ENCODE measurements around the gene TNFRSF14. TPM values are rescaled to one million over a fixed set of nuclear protein-coding genes. Genes with fewer than 3 reads are reported as not detected.
A peak's percentile ranks its signal among the peaks of the same experiment; 100 is the strongest.

Gene TNFRSF14
- total RNA-seq, 2 donors from 2014 or later: 25.9 to 58.3 TPM

GRCh38 chr1:2520806-2521205 is 35.4 kb upstream of the TNFRSF14 start:
- TF ChIP-seq, protein P1, sequence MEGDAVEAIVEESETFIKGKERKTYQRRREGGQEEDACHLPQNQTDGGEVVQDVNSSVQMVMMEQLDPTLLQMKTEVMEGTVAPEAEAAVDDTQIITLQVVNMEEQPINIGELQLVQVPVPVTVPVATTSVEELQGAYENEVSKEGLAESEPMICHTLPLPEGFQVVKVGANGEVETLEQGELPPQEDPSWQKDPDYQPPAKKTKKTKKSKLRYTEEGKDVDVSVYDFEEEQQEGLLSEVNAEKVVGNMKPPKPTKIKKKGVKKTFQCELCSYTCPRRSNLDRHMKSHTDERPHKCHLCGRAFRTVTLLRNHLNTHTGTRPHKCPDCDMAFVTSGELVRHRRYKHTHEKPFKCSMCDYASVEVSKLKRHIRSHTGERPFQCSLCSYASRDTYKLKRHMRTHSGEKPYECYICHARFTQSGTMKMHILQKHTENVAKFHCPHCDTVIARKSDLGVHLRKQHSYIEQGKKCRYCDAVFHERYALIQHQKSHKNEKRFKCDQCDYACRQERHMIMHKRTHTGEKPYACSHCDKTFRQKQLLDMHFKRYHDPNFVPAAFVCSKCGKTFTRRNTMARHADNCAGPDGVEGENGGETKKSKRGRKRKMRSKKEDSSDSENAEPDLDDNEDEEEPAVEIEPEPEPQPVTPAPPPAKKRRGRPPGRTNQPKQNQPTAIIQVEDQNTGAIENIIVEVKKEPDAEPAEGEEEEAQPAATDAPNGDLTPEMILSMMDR (IDR thresholded peaks at IDR 0.05): no peak
- TF ChIP-seq POLR2A (IDR thresholded peaks at IDR 0.05): no peak
- Histone ChIP-seq H3K27me3 (no peaks in the 10 kb centered on the region), H3K36me3 (replicated peaks in 1 of 2; ENCODE audit: insufficient read depth in 1 of 2, low read depth in 2 of 2) (peaks cover 16 to 41% of the 10 kb centered on the region in 2 donors), H3K9me3 (no peaks in the 10 kb centered on the region), H3K27ac (no peak overlapping the region), H3K4me3 (no peak overlapping the region), H3K4me1 (peaks cover 28% of the 10 kb centered on the region)
- ATAC-seq: no peak
- 82 to 89% methylated on average over 12 to 21 of the region's 21 CpGs for WGBS, 2 donors
- intact Hi-C loops (cut with DNase I): loop anchor here (5.0 kb wide), 1 partner anchor 119 kb away; no protein-coding TSS in a partner anchor
- no peak for DNase-seq

- H3K9me3 ChIP-seq: no peaks in the 10 kb centered on the region
- intact Hi-C loops (cut with DNase I): loop anchor here (5.0 kb wide), 1 partner anchor 120 kb away; no protein-coding TSS in a partner anchor
- DNase-seq: no peak
- H3K36me3 ChIP-seq (replicated peaks in 1 of 2; ENCODE audit: insufficient read depth in 1 of 2, low read depth in 2 of 2): peaks cover 13 to 31% of the 10 kb centered on the region in 2 donors
- WGBS, 2 donors: 85 to 96% methylated on average over 5 to 7 of the region's 7 CpGs
- ATAC-seq: no peak
- no peaks in the 10 kb centered on the region for H3K27me3 ChIP-seq
- TF ChIP-seq, protein P1 (IDR thresholded peaks at IDR 0.05): no peak
- TF ChIP-seq POLR2A (IDR thresholded peaks at IDR 0.05): no peak
- H3K27ac ChIP-seq: no peak overlapping the region
- no peak overlapping the region for H3K4me3 ChIP-seq
- H3K4me1 ChIP-seq: peaks cover 35% of the 10 kb centered on the region
These were observed 33.9 kb upstream of the TNFRSF14 start for GRCh38 chr1:2522230-2522629.

DNA sequence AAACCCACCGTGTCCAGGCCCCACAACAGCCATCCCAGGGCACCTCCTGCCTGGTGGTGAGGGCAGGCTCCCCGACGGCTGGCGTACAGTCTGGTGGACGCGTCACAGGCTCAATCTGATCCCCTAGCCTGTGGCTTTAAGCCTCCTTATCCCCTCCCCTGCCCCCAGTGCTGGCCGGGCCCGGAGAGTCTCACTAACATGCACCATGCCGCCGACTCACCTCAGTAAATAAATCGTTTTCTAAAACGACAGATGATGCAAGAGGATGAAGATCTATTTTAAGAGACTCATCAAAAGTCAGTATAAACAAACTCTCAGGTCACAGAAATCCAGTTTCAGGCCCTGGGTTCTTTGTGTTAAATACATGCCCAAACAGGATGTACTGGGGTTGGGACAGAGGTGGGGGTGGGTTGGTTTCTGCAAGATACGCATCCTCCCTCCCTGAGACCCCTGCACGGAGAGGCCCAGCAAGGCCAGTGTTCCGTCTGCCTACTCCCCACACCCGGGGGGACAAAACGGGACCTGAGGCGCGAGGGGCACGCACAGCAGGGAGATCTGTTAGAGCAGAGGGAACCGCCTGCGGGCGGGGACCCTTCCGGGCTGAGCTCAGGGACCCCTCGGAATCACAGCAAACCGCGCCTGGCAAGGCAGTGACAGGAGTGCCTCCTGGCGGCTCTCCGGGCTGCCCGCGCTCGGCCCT is 32.8 kb upstream of the TNFRSF14 start:
- H3K27ac ChIP-seq: no peak overlapping the region
- intact Hi-C loops (cut with DNase I): loop anchor here (5.0 kb wide), 1 partner anchor 121 kb away; no protein-coding TSS in a partner anchor
- H3K36me3 ChIP-seq (replicated peaks in 1 of 2; ENCODE audit: insufficient read depth in 1 of 2, low read depth in 2 of 2): peaks cover 7 to 22% of the 10 kb centered on the region in 2 donors
- H3K4me3 ChIP-seq: no peak overlapping the region
- 68 to 71% methylated on average over 10 to 32 of the region's 32 CpGs for WGBS, 2 donors
- peaks cover 46% of the 10 kb centered on the region for H3K4me1 ChIP-seq
- DNase-seq: no peak
- H3K27me3 ChIP-seq: no peaks in the 10 kb centered on the region
- ATAC-seq: no peak
- TF ChIP-seq, protein P1 (IDR thresholded peaks at IDR 0.05): no peak
- no peak for TF ChIP-seq POLR2A (IDR thresholded peaks at IDR 0.05)
- no peaks in the 10 kb centered on the region for H3K9me3 ChIP-seq

GRCh38 chr1:2523891-2524609 is 32.1 kb upstream of the TNFRSF14 start:
- Histone ChIP-seq H3K36me3 (replicated peaks in 1 of 2; ENCODE audit: insufficient read depth in 1 of 2, low read depth in 2 of 2) (peaks cover 2 to 15% of the 10 kb centered on the region in 2 donors), H3K9me3 (no peaks in the 10 kb centered on the region), H3K4me3 (no peak overlapping the region), H3K27me3 (no peaks in the 10 kb centered on the region), H3K4me1 (peaks cover 53% of the 10 kb centered on the region), H3K27ac (no peak overlapping the region)
- WGBS, 2 donors: 74 to 75% methylated on average over 10 of the region's 10 CpGs
- intact Hi-C loops (cut with DNase I): loop anchor here (5.0 kb wide), 1 partner anchor 122 kb away; no protein-coding TSS in a partner anchor
- ATAC-seq: no peak
- TF ChIP-seq POLR2A (IDR thresholded peaks at IDR 0.05): no peak
- DNase-seq: no peak

GRCh38 chr1:2525572-2525919 is 30.6 kb upstream of the TNFRSF14 start:
- WGBS, 2 donors: 0 to 2% methylated on average over 9 to 20 of the region's 20 CpGs
- ATAC-seq (no peak), DNase-seq (peak in 1 of 4 donors; percentile 31)
- H3K9me3 ChIP-seq: no peaks in the 10 kb centered on the region
- H3K27me3 ChIP-seq: no peaks in the 10 kb centered on the region
- H3K27ac ChIP-seq: peak overlapping the region in 3 of 4 donors; percentile 61 to 80 (median 63)
- no peak for TF ChIP-seq POLR2A (IDR thresholded peaks at IDR 0.05)
- TF ChIP-seq, protein P1 (IDR thresholded peaks at IDR 0.05): no peak
- H3K4me1 ChIP-seq: peaks cover 66% of the 10 kb centered on the region
- peaks cover 0 to 2% of the 10 kb centered on the region in 2 donors for H3K36me3 ChIP-seq (replicated peaks in 1 of 2; ENCODE audit: insufficient read depth in 1 of 2, low read depth in 2 of 2)
- intact Hi-C loops (cut with DNase I): no loop called here
- peak overlapping the region; percentile 59 to 67 for H3K4me3 ChIP-seq

Data from body of pancreas (tissue), 4 donors.